Left ventricle myocardium inferior (tissue), 1 donor: ENCODE data around the gene C5. TPM values are rescaled to one million over a fixed set of nuclear protein-coding genes. Genes with fewer than 3 reads are reported as not detected.

Experiments used
- DNase-seq: peaks from one replicate; pipeline ENCODE4 v3.0.0-alpha.2; 2020
- H3K27ac ChIP-seq: fragments of 200-600 bp; replicated peaks from 2 replicates; pipeline ENCODE4 v1.8.0; 2021
- H3K27me3 ChIP-seq: fragments of 200-600 bp; 2 replicates; pipeline ENCODE4 v1.8.0; 2021; ENCODE audit warnings: low read depth
- H3K36me3 ChIP-seq: fragments of 200-600 bp; 2 replicates; pipeline ENCODE4 v1.8.0; 2021
- H3K4me1 ChIP-seq: fragments of 200-600 bp; 2 replicates; pipeline ENCODE4 v1.8.0; 2021
- H3K4me3 ChIP-seq: fragments of 200-600 bp; 2 replicates; pipeline ENCODE4 v1.8.0; 2021; ENCODE audit warnings: mild to moderate bottlenecking, moderate library complexity
- H3K9me3 ChIP-seq: fragments of 200-600 bp; replicated peaks from 2 replicates; pipeline ENCODE4 v1.8.0; 2021
- intact Hi-C: fragments of 100-400 bp; cut with micrococcal nuclease; formaldehyde crosslinking; loops from one replicate; pipeline ENCODE4 v1.11.0; 2022
- total RNA-seq: library from RNA; stranded (reverse); fragmentation: NEBNext Ultra II Directional; extraction: Animal tissue kit (Norgen Biotek cat#: 25700); gene quantifications from one replicate; pipeline ENCODE4 v1.2.1, GENCODE V29; 2021
- TF ChIP-seq, protein P1 (sequence below): fragments of 200-600 bp; IDR thresholded peaks from 2 replicates; pipeline ENCODE4 v1.8.0; 2021; ENCODE audit warnings: antibody characterized with exemption, mild to moderate bottlenecking, borderline replicate concordance
- donor health status: DM: no; HTN: yes; CAD: no; lungs with severe emphysema.

Gene C5
- total RNA-seq, 1 donor from 2014 or later, result 0.63 TPM

DNA sequence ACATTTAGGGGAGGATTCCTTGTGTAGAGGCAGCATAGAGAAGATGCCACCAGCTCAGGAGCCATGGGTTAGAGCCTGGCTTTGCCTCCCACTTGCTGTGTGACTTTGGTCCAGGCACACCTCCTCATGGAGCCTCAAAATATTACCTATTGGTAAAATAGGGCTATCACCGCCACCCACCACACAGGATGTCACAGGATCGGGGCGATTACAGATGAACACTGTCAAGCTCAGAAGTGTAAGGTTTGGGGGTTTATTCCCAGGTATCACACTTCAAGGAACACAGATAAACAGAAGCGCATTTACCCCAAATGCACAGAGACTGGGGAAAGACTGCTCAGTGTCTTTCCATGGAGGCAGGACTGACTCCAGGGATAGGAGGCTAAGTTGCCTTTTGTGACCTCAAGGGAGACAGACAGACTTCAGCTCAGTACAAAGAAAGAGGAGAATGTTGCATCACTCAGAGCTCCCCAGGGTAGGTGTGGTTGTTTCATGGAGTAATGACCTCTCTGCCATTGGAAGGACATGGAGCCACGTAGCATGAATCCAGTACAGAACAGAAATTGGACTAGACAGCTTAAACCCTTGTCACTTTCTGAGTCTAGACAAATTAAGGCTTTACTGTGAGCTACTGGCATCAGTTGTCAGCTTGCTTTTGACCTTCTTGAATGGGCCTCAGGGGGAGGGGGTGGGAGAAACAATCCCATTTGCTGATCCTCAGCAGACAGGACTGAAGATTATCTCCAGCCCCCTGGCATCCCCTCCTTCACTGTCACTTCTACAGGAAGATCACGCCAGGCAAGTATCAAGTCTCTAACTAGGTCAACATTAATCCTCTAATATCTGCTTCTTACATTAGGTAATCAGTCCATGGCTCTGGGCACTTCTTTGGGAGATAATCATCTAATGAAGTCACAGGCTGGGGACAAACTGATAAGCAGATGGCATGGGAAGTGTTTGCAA lies 130.0 kb downstream of the C5 start:
- Histone ChIP-seq H3K4me3 (no peak overlapping the region), H3K36me3 (no peaks in the 10 kb centered on the region), H3K27ac (peak overlapping the region; percentile 80), H3K9me3 (no peaks in the 10 kb centered on the region), H3K27me3 (no peaks in the 10 kb centered on the region), H3K4me1 (peaks cover 52% of the 10 kb centered on the region)
- intact Hi-C loops, result loop anchor here (10.0 kb wide), 1 partner anchor 45 kb away; the partner anchor contains the start of gene PHF19
- no peak for DNase-seq
- TF ChIP-seq, protein P1, sequence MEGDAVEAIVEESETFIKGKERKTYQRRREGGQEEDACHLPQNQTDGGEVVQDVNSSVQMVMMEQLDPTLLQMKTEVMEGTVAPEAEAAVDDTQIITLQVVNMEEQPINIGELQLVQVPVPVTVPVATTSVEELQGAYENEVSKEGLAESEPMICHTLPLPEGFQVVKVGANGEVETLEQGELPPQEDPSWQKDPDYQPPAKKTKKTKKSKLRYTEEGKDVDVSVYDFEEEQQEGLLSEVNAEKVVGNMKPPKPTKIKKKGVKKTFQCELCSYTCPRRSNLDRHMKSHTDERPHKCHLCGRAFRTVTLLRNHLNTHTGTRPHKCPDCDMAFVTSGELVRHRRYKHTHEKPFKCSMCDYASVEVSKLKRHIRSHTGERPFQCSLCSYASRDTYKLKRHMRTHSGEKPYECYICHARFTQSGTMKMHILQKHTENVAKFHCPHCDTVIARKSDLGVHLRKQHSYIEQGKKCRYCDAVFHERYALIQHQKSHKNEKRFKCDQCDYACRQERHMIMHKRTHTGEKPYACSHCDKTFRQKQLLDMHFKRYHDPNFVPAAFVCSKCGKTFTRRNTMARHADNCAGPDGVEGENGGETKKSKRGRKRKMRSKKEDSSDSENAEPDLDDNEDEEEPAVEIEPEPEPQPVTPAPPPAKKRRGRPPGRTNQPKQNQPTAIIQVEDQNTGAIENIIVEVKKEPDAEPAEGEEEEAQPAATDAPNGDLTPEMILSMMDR, result no peak

DNA sequence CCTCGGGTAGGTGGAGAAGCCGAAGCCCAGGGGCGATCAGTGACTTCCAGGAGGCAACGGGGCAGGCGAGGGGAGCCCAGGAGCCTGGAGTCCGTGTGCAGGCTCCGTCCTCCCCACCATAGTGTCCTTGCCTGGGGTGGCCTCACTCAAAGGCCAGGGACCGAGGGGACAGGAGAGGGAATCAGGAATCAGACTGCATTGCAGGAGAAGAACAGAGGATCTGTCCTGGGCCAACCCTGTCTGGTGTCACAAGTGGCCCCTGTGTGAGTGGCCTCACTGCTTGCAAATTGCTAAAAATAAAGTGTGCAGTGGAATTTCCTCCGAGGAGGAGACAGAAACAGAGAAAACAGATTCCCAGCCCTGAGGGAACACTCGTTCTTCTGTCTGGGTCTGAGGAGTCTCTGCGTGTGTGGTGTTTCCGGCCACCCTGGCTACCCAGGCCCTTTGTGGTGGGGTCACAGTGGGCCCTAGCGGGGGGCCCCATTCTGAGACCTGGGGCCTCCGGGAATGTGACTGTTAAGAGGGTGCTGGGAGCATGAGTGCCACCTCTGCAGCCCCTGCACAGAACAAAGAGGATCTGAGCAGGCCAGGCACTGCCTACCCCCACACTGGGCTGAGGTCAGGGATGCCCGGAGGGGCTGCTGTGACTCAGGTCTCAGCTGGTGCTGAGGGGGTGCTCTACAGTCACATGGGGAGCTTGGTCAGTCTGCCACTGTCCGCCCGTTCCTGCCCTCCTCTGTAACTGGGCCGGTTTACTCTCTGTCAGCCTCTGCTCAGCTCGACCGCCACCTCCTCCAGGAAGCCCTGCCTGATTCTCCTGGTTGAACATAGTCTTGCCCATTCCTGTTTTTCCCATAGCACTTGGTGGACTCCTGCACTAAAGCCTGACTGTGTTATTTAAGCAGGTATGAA lies 130.9 kb downstream of the C5 start:
- H3K27ac ChIP-seq, result peak overlapping the region; percentile 80
- H3K4me3 ChIP-seq, result peak overlapping the region; percentile 19
- H3K4me1 ChIP-seq, result peaks cover 54% of the 10 kb centered on the region
- TF ChIP-seq, protein P1, result no peak
- intact Hi-C loops, result no loop called here
- H3K9me3 ChIP-seq, result no peaks in the 10 kb centered on the region
- H3K36me3 ChIP-seq, result no peaks in the 10 kb centered on the region
- no peak for DNase-seq
- no peaks in the 10 kb centered on the region for H3K27me3 ChIP-seq

DNA sequence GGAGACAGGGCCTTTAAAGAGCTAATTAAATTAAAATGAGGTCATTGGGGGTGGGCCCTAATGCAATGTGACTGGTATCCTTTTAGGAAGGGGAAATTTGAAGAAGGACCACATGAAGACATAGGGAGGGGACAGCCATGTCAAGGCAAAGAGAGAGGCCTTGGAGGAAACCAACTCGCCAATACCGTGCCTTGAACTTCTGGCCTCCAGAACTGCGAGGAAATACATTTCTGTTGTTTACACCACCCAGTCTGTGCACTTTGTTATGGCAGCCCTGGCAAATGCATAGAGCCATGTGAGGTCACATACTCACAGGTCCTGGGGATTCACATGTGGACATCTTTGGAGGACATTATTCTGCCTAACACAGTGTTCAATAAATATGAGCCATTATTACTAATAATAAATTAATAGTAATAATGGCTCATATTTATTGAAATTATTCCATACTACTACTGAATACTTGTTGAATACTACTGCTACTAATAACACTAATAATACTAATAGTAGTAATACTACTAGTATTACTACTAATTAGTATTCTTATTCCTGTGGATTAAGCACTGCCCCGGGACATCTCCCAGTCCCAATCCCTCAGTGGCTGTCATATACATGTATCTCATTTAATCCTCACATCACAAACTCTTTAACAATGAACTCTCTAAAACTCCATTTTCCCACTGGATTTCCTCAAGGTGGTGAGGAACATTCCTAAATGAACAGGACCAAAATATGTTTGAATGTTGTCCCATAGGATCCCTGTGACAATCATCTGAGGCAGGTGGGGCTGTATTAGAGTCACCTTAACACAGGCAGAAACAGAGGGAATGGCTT lies 131.9 kb downstream of the C5 start:
- Histone ChIP-seq H3K27ac (peak overlapping the region; percentile 80), H3K36me3 (no peaks in the 10 kb centered on the region), H3K27me3 (no peaks in the 10 kb centered on the region), H3K9me3 (no peaks in the 10 kb centered on the region), H3K4me3 (no peak overlapping the region), H3K4me1 (peaks cover 56% of the 10 kb centered on the region)
- peak; percentile 2 for DNase-seq
- intact Hi-C loops, result no loop called here
- TF ChIP-seq, protein P1, result no peak

DNA sequence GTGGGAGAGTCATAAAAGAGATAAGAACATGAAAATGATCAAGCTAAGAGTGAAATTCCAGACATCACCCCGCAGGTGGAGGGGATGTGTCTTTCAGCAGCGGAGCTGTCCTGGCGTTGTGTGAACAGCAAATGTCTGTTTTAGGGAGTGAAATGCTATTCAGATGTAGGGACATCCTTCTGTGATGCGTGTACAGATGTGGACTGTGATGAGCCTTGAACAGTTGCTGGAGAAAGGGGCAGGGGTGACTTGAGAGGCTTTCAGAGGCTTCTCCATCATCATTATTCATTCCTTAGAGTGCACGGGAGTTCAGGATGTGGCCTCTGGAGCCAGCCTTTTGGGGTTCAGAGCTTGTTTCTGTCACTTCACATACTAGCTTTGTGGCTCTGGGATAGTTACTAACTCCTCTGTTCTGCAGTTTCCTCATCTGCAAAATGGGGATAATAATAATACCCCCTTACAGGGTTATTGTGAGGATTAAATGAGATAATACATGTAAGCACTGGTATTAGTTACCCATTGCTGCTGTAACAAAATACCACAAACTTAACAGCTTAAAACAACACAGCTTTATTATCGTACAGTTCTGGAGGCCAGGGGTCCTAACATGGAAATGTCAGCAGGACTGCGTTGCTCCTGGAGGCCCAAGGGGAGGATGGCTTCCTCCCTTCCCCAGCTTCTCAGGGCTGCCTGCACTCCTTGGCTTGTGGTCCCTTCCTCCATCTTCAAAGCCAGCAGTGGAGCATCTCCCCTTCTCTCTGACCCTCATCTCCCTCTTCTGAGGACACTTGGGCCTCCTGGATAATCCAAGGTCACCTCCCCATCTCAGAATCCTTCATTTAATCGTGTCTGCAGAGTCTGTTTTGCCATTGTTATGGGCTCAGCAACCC lies 132.8 kb downstream of the C5 start:
- H3K27me3 ChIP-seq, result no peaks in the 10 kb centered on the region
- no peaks in the 10 kb centered on the region for H3K36me3 ChIP-seq
- no peaks in the 10 kb centered on the region for H3K9me3 ChIP-seq
- no peak overlapping the region for H3K4me3 ChIP-seq
- H3K27ac ChIP-seq, result peak overlapping the region; percentile 56
- intact Hi-C loops, result no loop called here
- peaks cover 56% of the 10 kb centered on the region for H3K4me1 ChIP-seq
- TF ChIP-seq, protein P1, result no peak
- no peak for DNase-seq
